Vagina (tissue), 2 donors: Measurements from ENCODE around the gene PCSK6. TPM values are rescaled to one million over a fixed set of nuclear protein-coding genes. Genes with fewer than 3 reads are reported as not detected.
"Not testable (repeated sequence)": the region's sequence is repeated elsewhere in the genome, so short reads cannot be mapped to it uniquely, and the experiment has no call there.

Experiments
- DNase-seq, 2 donors: peaks; one replicate each; pipeline ENCODE4 v3.0.0-alpha.2; 2017; ENCODE audit errors: extremely low spot score in 2 of 2
- H3K27ac ChIP-seq: fragments of 200-600 bp; sonication (generic); one replicate; pipeline ENCODE4 v1.5.1; 2019
- H3K27me3 ChIP-seq: fragments of 200-600 bp; sonication (generic); one replicate; pipeline ENCODE4 v1.5.1; 2019
- H3K36me3 ChIP-seq, 2 donors: fragments of 200-600 bp; sonication (generic); one replicate each; pipeline ENCODE4 v1.5.1; 2017 to 2019
- H3K4me1 ChIP-seq: fragments of 200-600 bp; sonication (generic); one replicate; pipeline ENCODE4 v1.5.1; 2019
- H3K4me3 ChIP-seq, 2 donors: fragments of 200-600 bp; sonication (generic); 1 replicate in 1 of 2; 2 replicates in 1 of 2; pipeline ENCODE4 v1.5.1; 2016 to 2019
- H3K9me3 ChIP-seq: fragments of 200-600 bp; sonication (generic); one replicate; pipeline ENCODE4 v1.5.1; 2019
- CTCF ChIP-seq, 3 experiments: fragments of 450-650 bp in 2 of 3; fragments of 200-600 bp in 1 of 3; sonication (generic) in 1 of 3; IDR thresholded peaks; one replicate each; pipeline ENCODE4 v1.5.1; 2017 to 2019; ENCODE audit warnings: antibody characterized with exemption in 3 of 3, mild to moderate bottlenecking in 2 of 3, moderate library complexity in 2 of 3
- POLR2A ChIP-seq, 2 donors: fragments of 450-650 bp; IDR thresholded peaks; one replicate each; pipeline ENCODE4 v1.6.1; 2017; ENCODE audit warnings: antibody characterized with exemption in 2 of 2, mild to moderate bottlenecking in 2 of 2, moderate library complexity in 2 of 2
- POLR2AphosphoS5 ChIP-seq, 2 donors: sonication (generic); formaldehyde crosslinking; IDR thresholded peaks; one replicate each; pipeline ENCODE4 v1.9.0; 2017; ENCODE audit warnings: antibody characterized with exemption in 2 of 2, mild to moderate bottlenecking in 2 of 2, low read depth in 1 of 2; ENCODE audit not compliant: insufficient read depth in 1 of 2
- intact Hi-C: fragments of 100-400 bp; cut with DNase I; formaldehyde crosslinking; loops from one replicate; pipeline ENCODE4 v1.15.1; 2023
- total RNA-seq: library from RNA; depleted of rRNA; stranded (reverse); fragments of >200 nt; gene quantifications from one replicate; pipeline ENCODE4 v1.2.3, GENCODE V29; 2016

PCSK6 gene
- total RNA-seq, 1 donor from 2014 or later: 7.4 TPM

- no peaks in the 10 kb centered on the region for H3K27me3 ChIP-seq
- DNase-seq: peak in 1 of 2 donors; percentile 87
- TF ChIP-seq POLR2AphosphoS5 (IDR thresholded peaks at IDR 0.05; ENCODE audit: insufficient read depth in 1 of 2, low read depth in 1 of 2): no peak
- no peak for TF ChIP-seq CTCF (IDR thresholded peaks at IDR 0.05)
- no peak for TF ChIP-seq POLR2A (IDR thresholded peaks at IDR 0.05)
- H3K9me3 ChIP-seq: no peaks in the 10 kb centered on the region
- H3K4me1 ChIP-seq: no peaks in the 10 kb centered on the region
- intact Hi-C loops: no loop called here
- H3K36me3 ChIP-seq: no peaks in the 10 kb centered on the region
- no peak overlapping the region for H3K27ac ChIP-seq
- H3K4me3 ChIP-seq: no peak overlapping the region
Measured at GRCh38 chr15:101404245-101404644, 85.3 kb downstream of the PCSK6 start.

GRCh38 chr15:101402883-101403282 lies 86.6 kb downstream of the PCSK6 start:
- H3K27ac ChIP-seq, H3K36me3 ChIP-seq, H3K27me3 ChIP-seq, H3K9me3 ChIP-seq, H3K4me3 ChIP-seq, intact Hi-C loops, H3K4me1 ChIP-seq, DNase-seq: not testable (repeated sequence)

GRCh38 chr15:101401286-101401685 lies 88.2 kb downstream of the PCSK6 start:
- DNase-seq: no peak
- H3K27me3 ChIP-seq: no peaks in the 10 kb centered on the region
- H3K4me3 ChIP-seq: no peak overlapping the region
- intact Hi-C loops: no loop called here
- no peak for TF ChIP-seq POLR2A (IDR thresholded peaks at IDR 0.05)
- no peak for TF ChIP-seq CTCF (IDR thresholded peaks at IDR 0.05)
- TF ChIP-seq POLR2AphosphoS5 (IDR thresholded peaks at IDR 0.05; ENCODE audit: insufficient read depth in 1 of 2, low read depth in 1 of 2): no peak
- no peaks in the 10 kb centered on the region for H3K9me3 ChIP-seq
- H3K4me1 ChIP-seq: no peaks in the 10 kb centered on the region
- no peaks in the 10 kb centered on the region for H3K36me3 ChIP-seq
- no peak overlapping the region for H3K27ac ChIP-seq

- no peaks in the 10 kb centered on the region for H3K9me3 ChIP-seq
- TF ChIP-seq CTCF (IDR thresholded peaks at IDR 0.05) (no peak), POLR2AphosphoS5 (IDR thresholded peaks at IDR 0.05; ENCODE audit: insufficient read depth in 1 of 2, low read depth in 1 of 2) (no peak), POLR2A (IDR thresholded peaks at IDR 0.05) (no peak)
- H3K36me3 ChIP-seq: no peaks in the 10 kb centered on the region
- no peaks in the 10 kb centered on the region for H3K27me3 ChIP-seq
- H3K4me3 ChIP-seq: no peak overlapping the region
- no peaks in the 10 kb centered on the region for H3K4me1 ChIP-seq
- DNase-seq: no peak
- H3K27ac ChIP-seq: no peak overlapping the region
- intact Hi-C loops: no loop called here
Measured at GRCh38 chr15:101399431-101399830, 90.1 kb downstream of the PCSK6 start.

GRCh38 chr15:101398247-101398646 lies 91.3 kb downstream of the PCSK6 start:
- no peak for TF ChIP-seq POLR2A (IDR thresholded peaks at IDR 0.05)
- TF ChIP-seq POLR2AphosphoS5 (IDR thresholded peaks at IDR 0.05; ENCODE audit: insufficient read depth in 1 of 2, low read depth in 1 of 2): no peak
- no peak for TF ChIP-seq CTCF (IDR thresholded peaks at IDR 0.05)
- H3K4me1 ChIP-seq: no peaks in the 10 kb centered on the region
- no peak for DNase-seq
- H3K9me3 ChIP-seq: no peaks in the 10 kb centered on the region
- intact Hi-C loops: no loop called here
- H3K4me3 ChIP-seq: no peak overlapping the region
- H3K27me3 ChIP-seq: no peaks in the 10 kb centered on the region
- no peaks in the 10 kb centered on the region for H3K36me3 ChIP-seq
- no peak overlapping the region for H3K27ac ChIP-seq
